GM13976 (cell line): ENCODE measurements around the gene SSRP1.

ENCODE experiments used
- DNase-seq: peaks from one replicate; pipeline ENCODE4 v3.0.0; 2012; ENCODE audit warnings: low spot score
- CTCF ChIP-seq: IDR thresholded peaks from 2 replicates; pipeline ENCODE4 v1.5.1; 2012; ENCODE audit warnings: borderline replicate concordance, mild to moderate bottlenecking; ENCODE audit not compliant: insufficient read depth; ENCODE audit errors: extremely low read depth, missing control alignments, control extremely low read depth
- in situ Hi-C: fragments of 300-500 bp; cut with MboI; formaldehyde crosslinking; loops from one replicate; pipeline ENCODE4 v1.12.0; 2022; ENCODE audit warnings: low sequenced_read_pairs, mixed read lengths, inconsistent platforms; ENCODE audit not compliant: unreplicated experiment

The SSRP1 gene

GRCh38 chr11:57335343-57336110 is at the start of gene SSRP1:
TSS of gene SSRP1 (minus strand) at chr11:57335892. CDS start at chr11:57335121, 771 bp downstream.
- peak; percentile 10 for TF ChIP-seq CTCF
- in situ Hi-C loops, result no loop called here
- DNase-seq, result peak; percentile 93

- in situ Hi-C loops, result no loop called here
- no peak for TF ChIP-seq CTCF
- no peak for DNase-seq
Measured at GRCh38 chr11:57380975-57381374, 45.3 kb upstream of the SSRP1 start, which contains the start of gene PRG3. TSS of gene PRG3 (minus strand) at chr11:57381150. CDS start at chr11:57380708, 442 bp downstream.

DNA sequence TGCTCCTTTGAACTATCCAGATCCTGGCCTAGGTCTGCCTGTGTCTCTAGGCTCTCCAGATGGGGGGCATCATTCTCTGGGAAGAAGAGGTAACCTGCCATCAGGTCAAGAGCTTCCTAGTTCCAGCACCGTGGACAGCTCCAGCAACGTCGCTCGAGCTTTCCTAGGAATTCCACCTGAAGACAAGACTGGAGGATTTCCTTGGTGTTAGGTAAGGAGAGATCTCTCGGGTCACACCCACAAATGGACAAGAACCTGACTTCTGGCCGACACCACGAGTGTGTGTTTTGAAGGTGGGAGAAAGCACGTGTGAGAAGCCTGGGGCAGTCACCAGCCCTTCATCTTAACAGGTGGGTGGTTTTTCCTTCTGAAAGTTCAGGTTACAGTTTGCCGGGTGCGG is 44.0 kb upstream of the SSRP1 start:
- DNase-seq, result no peak
- in situ Hi-C loops, result no loop called here

DNA sequence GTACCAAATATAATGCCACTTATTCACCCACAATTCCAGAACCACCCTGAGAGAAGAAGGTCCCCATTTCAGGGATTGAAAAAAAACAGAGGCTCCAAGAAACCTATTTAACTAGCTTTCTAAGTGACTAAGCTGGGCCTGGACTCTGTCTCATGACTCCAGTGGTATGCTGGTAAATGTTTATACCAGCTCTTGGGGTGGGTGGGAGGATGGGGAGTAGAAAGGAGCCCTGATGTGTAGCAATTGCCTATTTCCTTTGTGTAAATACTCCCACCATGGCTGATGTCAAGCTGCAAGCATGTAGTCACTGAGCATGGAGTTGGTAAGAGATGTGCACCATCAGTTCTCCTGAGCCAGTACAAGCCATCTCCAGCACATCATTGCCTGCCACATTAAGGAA is 42.5 kb upstream of the SSRP1 start:
- no peak for DNase-seq

More for the DNA sequence above, 44.0 kb upstream of the SSRP1 start:
- TF ChIP-seq CTCF, result no peak

GRCh38 chr11:57377107-57377506 is 41.4 kb upstream of the SSRP1 start:
- in situ Hi-C loops, result no loop called here
- no peak for DNase-seq
- TF ChIP-seq CTCF, result no peak

More for the DNA sequence above, 42.5 kb upstream of the SSRP1 start:
- in situ Hi-C loops, result no loop called here
- TF ChIP-seq CTCF, result no peak

DNA sequence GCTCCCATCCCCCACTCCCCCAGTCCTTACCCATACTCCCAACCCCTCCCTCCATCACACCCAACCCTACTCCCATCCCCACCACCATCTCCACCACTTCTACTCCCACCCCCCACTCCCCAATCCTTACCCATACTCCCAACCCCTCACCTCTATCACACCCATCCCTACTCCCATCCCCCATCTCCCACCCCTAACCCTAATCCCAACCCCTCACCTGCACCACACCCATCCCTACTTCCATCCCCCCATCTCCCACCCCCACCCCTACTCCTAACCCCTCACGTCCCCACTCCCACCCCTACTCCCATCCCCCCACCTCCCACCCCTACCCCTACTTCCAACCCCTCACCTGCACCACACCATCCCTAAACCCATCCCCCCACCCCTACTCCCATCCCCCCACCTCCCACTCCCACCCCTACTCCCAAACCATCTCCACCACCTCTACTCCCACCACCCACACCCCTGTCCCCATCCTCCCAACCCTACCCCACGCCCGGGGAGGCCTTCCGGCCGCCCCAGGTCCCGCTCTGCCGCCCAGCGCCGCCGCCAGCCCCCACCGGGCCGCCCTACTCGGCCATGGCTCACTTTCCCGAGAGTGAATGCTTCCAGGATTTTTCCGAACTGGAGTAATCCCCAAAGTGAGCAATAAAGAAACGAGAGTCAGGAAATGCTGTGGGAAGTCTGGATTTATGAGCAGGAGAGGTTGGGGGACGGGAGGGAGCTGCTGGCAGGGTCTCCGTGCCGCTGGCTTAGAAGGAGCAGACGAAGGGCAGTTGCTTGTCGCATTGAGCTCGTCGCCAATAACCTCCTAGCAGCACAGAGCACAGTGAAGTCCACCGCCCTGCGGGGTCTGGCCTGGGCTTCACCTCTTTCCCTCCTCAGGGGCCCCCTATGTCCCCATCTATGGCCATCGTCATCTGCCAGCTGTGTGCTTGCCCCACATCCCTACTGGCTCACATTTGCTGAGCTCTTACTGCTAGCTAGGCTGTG is 40.7 kb upstream of the SSRP1 start:
- no peak for DNase-seq
- no peak for TF ChIP-seq CTCF
- in situ Hi-C loops, result no loop called here
